ENCODE measurements around the gene DVL2. TPM values are rescaled to one million over a fixed set of nuclear protein-coding genes. Genes with fewer than 3 reads are reported as not detected.

The DVL2 gene
- total and polyA plus RNA-seq, 2 experiments from 2014 or later = 19.5 to 41.2 TPM

DNA sequence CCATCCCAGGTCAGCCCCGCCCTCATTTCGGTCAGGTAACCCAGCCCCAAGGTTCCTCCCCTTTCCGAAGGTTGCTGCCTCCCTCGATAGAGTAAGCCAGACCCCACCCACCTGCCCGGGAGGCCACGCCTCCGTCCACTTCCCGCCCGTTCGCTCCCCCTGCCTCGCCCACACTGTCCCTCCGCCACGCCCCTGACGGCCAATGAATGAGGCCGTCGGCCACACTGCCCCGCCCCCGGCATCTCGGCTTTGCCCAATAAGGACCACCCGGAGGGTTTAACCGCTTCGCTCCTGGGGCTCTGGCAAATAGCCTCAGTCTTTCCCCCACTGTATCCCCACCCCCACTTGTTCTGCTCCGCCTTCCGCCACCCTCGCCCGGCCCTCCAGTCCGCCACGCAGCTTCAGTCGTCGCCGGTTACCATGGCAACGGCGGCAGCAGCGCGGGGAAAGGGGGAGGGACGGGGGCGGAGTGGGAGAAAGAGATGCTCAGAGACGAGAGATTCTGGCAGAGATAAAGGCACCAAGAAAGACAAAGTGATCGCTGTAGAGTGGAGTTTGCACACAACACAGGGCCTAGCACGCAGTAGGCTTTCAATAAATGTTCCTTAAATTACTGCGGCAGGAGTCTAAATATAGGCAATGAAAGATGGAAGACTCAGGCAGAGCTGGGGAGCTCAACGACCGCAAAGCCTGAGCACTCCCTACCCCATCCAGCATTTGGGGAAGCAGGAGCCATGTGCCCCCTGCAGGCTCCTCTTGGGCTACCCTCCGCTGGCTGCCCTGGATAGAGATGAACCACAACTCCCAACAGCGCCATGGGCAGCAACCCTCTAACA, 19.8 kb downstream of the DVL2 start:
- Histone ChIP-seq H3K9ac (peak overlapping the region; percentile 77), H2AFZ (peak overlapping the region; percentile 9; the same call in 1 of the 2 replicates), H3K27ac (peak overlapping the region; percentile 85), H3K9me2 (ENCODE audit: insufficient read depth) (no peaks in the 10 kb centered on the region), H3K4me2 (ENCODE audit: unreplicated experiment) (peak overlapping the region; percentile 80), H3K79me2 (ENCODE audit: insufficient read depth) (peaks cover 66% of the 10 kb centered on the region), H3K9me3 (ENCODE audit: low read depth) (no peaks in the 10 kb centered on the region), H3F3A (ENCODE audit: insufficient read depth) (peaks cover 15% of the 10 kb centered on the region), H4K20me1 (ENCODE audit: insufficient read depth) (no peaks in the 10 kb centered on the region), H3K27me3 (replicated peaks; ENCODE audit: insufficient read depth) (no peaks in the 10 kb centered on the region), H3K4me1 (ENCODE audit: insufficient read depth) (peaks cover 34% of the 10 kb centered on the region), H3K36me3 (ENCODE audit: low read depth) (no peaks in the 10 kb centered on the region), H3K4me3 (peak overlapping the region; percentile 76)
- in situ Hi-C loops (cut with MboI) = no loop called here
- no peak for TF ChIP-seq EZH2phosphoT487 (IDR thresholded peaks at IDR 0.05; ENCODE audit: insufficient read depth, low read depth)
- no peak for TF ChIP-seq EZH2 (IDR thresholded peaks at IDR 0.05; ENCODE audit: insufficient read depth, poor library complexity, severe bottlenecking)
- WGBS, 2 experiments (ENCODE audit: low coverage in 1 of 2, low lambda C conversion rate in 2 of 2, missing lambda C conversion rate in 2 of 2) = 0 to 1% methylated on average over 37 to 45 of the region's 45 CpGs
- peak; percentile 98 for DNase-seq

- Histone ChIP-seq H3K4me3 (peak overlapping the region; percentile 76), H2AFZ (no peak overlapping the region), H3K36me3 (ENCODE audit: low read depth) (no peaks in the 10 kb centered on the region), H3F3A (ENCODE audit: insufficient read depth) (peaks cover 15% of the 10 kb centered on the region), H3K79me2 (ENCODE audit: insufficient read depth) (peaks cover 72% of the 10 kb centered on the region), H3K9me2 (ENCODE audit: insufficient read depth) (no peaks in the 10 kb centered on the region), H3K27me3 (replicated peaks; ENCODE audit: insufficient read depth) (no peaks in the 10 kb centered on the region), H4K20me1 (ENCODE audit: insufficient read depth) (no peaks in the 10 kb centered on the region), H3K9ac (peak overlapping the region; percentile 77), H3K4me1 (ENCODE audit: insufficient read depth) (peaks cover 27% of the 10 kb centered on the region), H3K9me3 (ENCODE audit: low read depth) (no peaks in the 10 kb centered on the region), H3K27ac (peak overlapping the region; percentile 85), H3K4me2 (ENCODE audit: unreplicated experiment) (peak overlapping the region; percentile 80)
- peak; percentile 86 for DNase-seq
- in situ Hi-C loops (cut with MboI) = no loop called here
- TF ChIP-seq EZH2 (IDR thresholded peaks at IDR 0.05; ENCODE audit: insufficient read depth, poor library complexity, severe bottlenecking) (no peak), EZH2phosphoT487 (IDR thresholded peaks at IDR 0.05; ENCODE audit: insufficient read depth, low read depth) (no peak)
- WGBS, 2 experiments (ENCODE audit: low coverage in 1 of 2, low lambda C conversion rate in 2 of 2, missing lambda C conversion rate in 2 of 2) = 6 to 7% methylated on average over 15 of the region's 15 CpGs
These were observed 20.4 kb downstream of the DVL2 start for GRCh38 chr17:7213895-7214299.

- H3K9ac ChIP-seq = no peak overlapping the region
- no peaks in the 10 kb centered on the region for H3K9me3 ChIP-seq (ENCODE audit: low read depth)
- H3K4me1 ChIP-seq (ENCODE audit: insufficient read depth) = peaks cover 26% of the 10 kb centered on the region
- H3F3A ChIP-seq (ENCODE audit: insufficient read depth) = peaks cover 15% of the 10 kb centered on the region
- H2AFZ ChIP-seq = no peak overlapping the region
- no peaks in the 10 kb centered on the region; the same call in 1 of the 2 replicates for H4K20me1 ChIP-seq (ENCODE audit: insufficient read depth)
- H3K27ac ChIP-seq = no peak overlapping the region
- H3K4me3 ChIP-seq = no peak overlapping the region
- TF ChIP-seq EZH2 (IDR thresholded peaks at IDR 0.05; ENCODE audit: insufficient read depth, poor library complexity, severe bottlenecking) (no peak), EZH2phosphoT487 (IDR thresholded peaks at IDR 0.05; ENCODE audit: insufficient read depth, low read depth) (no peak)
- 46 to 64% methylated on average over 17 to 37 of the region's 37 CpGs for WGBS, 2 experiments (ENCODE audit: low coverage in 1 of 2, low lambda C conversion rate in 2 of 2, missing lambda C conversion rate in 2 of 2)
- no peak overlapping the region for H3K4me2 ChIP-seq (ENCODE audit: unreplicated experiment)
- H3K27me3 ChIP-seq (replicated peaks; ENCODE audit: insufficient read depth) = no peaks in the 10 kb centered on the region
- no peaks in the 10 kb centered on the region for H3K36me3 ChIP-seq (ENCODE audit: low read depth)
- in situ Hi-C loops (cut with MboI) = no loop called here
- H3K9me2 ChIP-seq (ENCODE audit: insufficient read depth) = no peaks in the 10 kb centered on the region
- peaks cover 85% of the 10 kb centered on the region for H3K79me2 ChIP-seq (ENCODE audit: insufficient read depth)
- DNase-seq = no peak
These were observed 22.6 kb downstream of the DVL2 start for GRCh38 chr17:7211491-7212273.

GRCh38 chr17:7208754-7209460, 25.4 kb downstream of the DVL2 start:
- H4K20me1 ChIP-seq (ENCODE audit: insufficient read depth) = no peaks in the 10 kb centered on the region; the same call in 1 of the 2 replicates
- H3K4me2 ChIP-seq (ENCODE audit: unreplicated experiment) = no peak overlapping the region
- in situ Hi-C loops (cut with MboI) = no loop called here
- no peak overlapping the region for H2AFZ ChIP-seq
- TF ChIP-seq EZH2phosphoT487 (IDR thresholded peaks at IDR 0.05; ENCODE audit: insufficient read depth, low read depth) (no peak), EZH2 (IDR thresholded peaks at IDR 0.05; ENCODE audit: insufficient read depth, poor library complexity, severe bottlenecking) (no peak)
- H3K36me3 ChIP-seq (ENCODE audit: low read depth) = no peaks in the 10 kb centered on the region
- no peaks in the 10 kb centered on the region for H3K27me3 ChIP-seq (replicated peaks; ENCODE audit: insufficient read depth)
- no peak overlapping the region for H3K4me3 ChIP-seq
- no peak overlapping the region for H3K27ac ChIP-seq
- DNase-seq = no peak
- no peak overlapping the region for H3K9ac ChIP-seq
- peaks cover 89% of the 10 kb centered on the region for H3K79me2 ChIP-seq (ENCODE audit: insufficient read depth)
- H3K4me1 ChIP-seq (ENCODE audit: insufficient read depth) = peaks cover 17% of the 10 kb centered on the region
- peaks cover 6% of the 10 kb centered on the region; the same call in 1 of the 2 replicates for H3F3A ChIP-seq (ENCODE audit: insufficient read depth)
- H3K9me3 ChIP-seq (ENCODE audit: low read depth) = no peaks in the 10 kb centered on the region
- no peaks in the 10 kb centered on the region for H3K9me2 ChIP-seq (ENCODE audit: insufficient read depth)
- WGBS, 2 experiments (ENCODE audit: low coverage in 1 of 2, low lambda C conversion rate in 2 of 2, missing lambda C conversion rate in 2 of 2) = 86 to 87% methylated on average over 9 of the region's 9 CpGs

All from GM23248 (cell line).